Measurements from ENCODE around the gene FADS3. TPM values are rescaled to one million over a fixed set of nuclear protein-coding genes. Genes with fewer than 3 reads are reported as not detected.

Gene FADS3
- total and polyA plus RNA-seq, 2 of the 13 experiments (the other 11 are each of a cell fraction or from before 2014, with no cell fraction given): 13.4 to 23.2 TPM

- TF ChIP-seq HDAC1 (CRISPR knock-in tag; IDR thresholded peaks at IDR 0.05) (0 out of 2 replicates have a peak, but pooled peaks have one; percentile 16), IKZF4 (CRISPR knock-in tag; IDR thresholded peaks at IDR 0.05; ENCODE audit: borderline replicate concordance, low read depth, not compliant biosample characterization) (peak; percentile 3), DMTF1 (CRISPR knock-in tag; IDR thresholded peaks at IDR 0.05) (no peak), SP4 (CRISPR knock-in tag; IDR thresholded peaks at IDR 0.05) (peak; percentile 35; the same call in 1 of the 2 replicates), IRF2 (CRISPR knock-in tag; IDR thresholded peaks at IDR 0.05) (0 out of 2 replicates have a peak, but pooled peaks have one; percentile 8), ZXDC (CRISPR knock-in tag; IDR thresholded peaks at IDR 0.05) (no peak), SP1 (IDR thresholded peaks at IDR 0.05) (no peak), SP1 (CRISPR knock-in tag; IDR thresholded peaks at IDR 0.05) (no peak; the same call in 1 of the 2 replicates), SYNCRIP (IDR thresholded peaks at IDR 0.05; ENCODE audit: insufficient read depth, low read depth, low read length) (no peak), TFDP2 (CRISPR knock-in tag; IDR thresholded peaks at IDR 0.05) (0 out of 2 replicates have a peak, but pooled peaks have one; percentile 17), MXI1 (IDR thresholded peaks at IDR 0.05; ENCODE audit: borderline replicate concordance, low read depth, low read length) (peak; percentile 2; the same call in 1 of the 3 replicates), ZNF501 (CRISPR knock-in tag; IDR thresholded peaks at IDR 0.05) (no peak), ZNF12 (CRISPR knock-in tag; IDR thresholded peaks at IDR 0.05) (no peak), TRAFD1 (CRISPR knock-in tag; IDR thresholded peaks at IDR 0.05; ENCODE audit: borderline replicate concordance) (no peak)
- TF ChIP-seq, protein P1, sequence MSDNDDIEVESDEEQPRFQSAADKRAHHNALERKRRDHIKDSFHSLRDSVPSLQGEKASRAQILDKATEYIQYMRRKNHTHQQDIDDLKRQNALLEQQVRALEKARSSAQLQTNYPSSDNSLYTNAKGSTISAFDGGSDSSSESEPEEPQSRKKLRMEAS (IDR thresholded peaks at IDR 0.05): peak; percentile 55; the same call in 1 of the 2 replicates
- TF ChIP-seq, protein P2, sequence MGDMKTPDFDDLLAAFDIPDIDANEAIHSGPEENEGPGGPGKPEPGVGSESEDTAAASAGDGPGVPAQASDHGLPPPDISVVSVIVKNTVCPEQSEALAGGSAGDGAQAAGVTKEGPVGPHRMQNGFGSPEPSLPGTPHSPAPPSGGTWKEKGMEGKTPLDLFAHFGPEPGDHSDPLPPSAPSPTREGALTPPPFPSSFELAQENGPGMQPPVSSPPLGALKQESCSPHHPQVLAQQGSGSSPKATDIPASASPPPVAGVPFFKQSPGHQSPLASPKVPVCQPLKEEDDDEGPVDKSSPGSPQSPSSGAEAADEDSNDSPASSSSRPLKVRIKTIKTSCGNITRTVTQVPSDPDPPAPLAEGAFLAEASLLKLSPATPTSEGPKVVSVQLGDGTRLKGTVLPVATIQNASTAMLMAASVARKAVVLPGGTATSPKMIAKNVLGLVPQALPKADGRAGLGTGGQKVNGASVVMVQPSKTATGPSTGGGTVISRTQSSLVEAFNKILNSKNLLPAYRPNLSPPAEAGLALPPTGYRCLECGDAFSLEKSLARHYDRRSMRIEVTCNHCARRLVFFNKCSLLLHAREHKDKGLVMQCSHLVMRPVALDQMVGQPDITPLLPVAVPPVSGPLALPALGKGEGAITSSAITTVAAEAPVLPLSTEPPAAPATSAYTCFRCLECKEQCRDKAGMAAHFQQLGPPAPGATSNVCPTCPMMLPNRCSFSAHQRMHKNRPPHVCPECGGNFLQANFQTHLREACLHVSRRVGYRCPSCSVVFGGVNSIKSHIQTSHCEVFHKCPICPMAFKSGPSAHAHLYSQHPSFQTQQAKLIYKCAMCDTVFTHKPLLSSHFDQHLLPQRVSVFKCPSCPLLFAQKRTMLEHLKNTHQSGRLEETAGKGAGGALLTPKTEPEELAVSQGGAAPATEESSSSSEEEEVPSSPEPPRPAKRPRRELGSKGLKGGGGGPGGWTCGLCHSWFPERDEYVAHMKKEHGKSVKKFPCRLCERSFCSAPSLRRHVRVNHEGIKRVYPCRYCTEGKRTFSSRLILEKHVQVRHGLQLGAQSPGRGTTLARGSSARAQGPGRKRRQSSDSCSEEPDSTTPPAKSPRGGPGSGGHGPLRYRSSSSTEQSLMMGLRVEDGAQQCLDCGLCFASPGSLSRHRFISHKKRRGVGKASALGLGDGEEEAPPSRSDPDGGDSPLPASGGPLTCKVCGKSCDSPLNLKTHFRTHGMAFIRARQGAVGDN (CRISPR knock-in tag; IDR thresholded peaks at IDR 0.05): peak; percentile 38
Observed at GRCh38 chr11:61891331-61892084, at the start of gene FADS3 (continued).
